ES-I3 (cell line): Measurements from ENCODE around the gene CRIM1.

Source experiments
- H3K36me3 ChIP-seq: 2 replicates; pipeline ENCODE4 v1.6.1; 2013; ENCODE audit warnings: mild to moderate bottlenecking, low read length, control low read depth, moderate library complexity; ENCODE audit not compliant: insufficient read depth
- H3K4me1 ChIP-seq: 2 replicates; pipeline ENCODE4 v1.6.1; 2013; ENCODE audit warnings: mild to moderate bottlenecking, control low read depth, low read length; ENCODE audit not compliant: insufficient read depth
- H3K9ac ChIP-seq: 2 replicates; pipeline ENCODE4 v1.6.1; 2013; ENCODE audit warnings: low read depth, mild to moderate bottlenecking, low read length, moderate library complexity
- H3K9me3 ChIP-seq: 2 replicates; pipeline ENCODE4 v1.6.1; 2013; ENCODE audit warnings: mild to moderate bottlenecking, low read length, moderate library complexity; ENCODE audit not compliant: control insufficient read depth, insufficient read depth

CRIM1 gene

GRCh38 chr2:36337354-36337753 is 18.2 kb upstream of the CRIM1 start:
- Histone ChIP-seq H3K4me1 (peaks cover 20% of the 10 kb centered on the region), H3K9ac (no peak overlapping the region), H3K9me3 (no peaks in the 10 kb centered on the region; the same call in 1 of the 2 replicates), H3K36me3 (no peaks in the 10 kb centered on the region)

GRCh38 chr2:36338124-36338826 is 17.3 kb upstream of the CRIM1 start:
- Histone ChIP-seq H3K9ac (no peak overlapping the region), H3K36me3 (no peaks in the 10 kb centered on the region)

GRCh38 chr2:36338827-36339145 is 16.8 kb upstream of the CRIM1 start:
- Histone ChIP-seq H3K4me1 (peaks cover 20% of the 10 kb centered on the region), H3K36me3 (no peaks in the 10 kb centered on the region), H3K9me3 (no peaks in the 10 kb centered on the region; the same call in 1 of the 2 replicates), H3K9ac (no peak overlapping the region)

More at GRCh38 chr2:36338124-36338826, 17.3 kb upstream of the CRIM1 start:
- Histone ChIP-seq H3K4me1 (peaks cover 20% of the 10 kb centered on the region), H3K9me3 (no peaks in the 10 kb centered on the region; the same call in 1 of the 2 replicates)

- Histone ChIP-seq H3K36me3 (no peaks in the 10 kb centered on the region), H3K4me1 (peaks cover 20% of the 10 kb centered on the region), H3K9me3 (no peaks in the 10 kb centered on the region; the same call in 1 of the 2 replicates), H3K9ac (no peak overlapping the region)
Measured at GRCh38 chr2:36339607-36340218, 15.9 kb upstream of the CRIM1 start.

GRCh38 chr2:36343606-36344005 is 12.0 kb upstream of the CRIM1 start:
- H3K9ac ChIP-seq, result no peak overlapping the region
- H3K36me3 ChIP-seq, result no peaks in the 10 kb centered on the region
- peaks cover 10% of the 10 kb centered on the region for H3K4me1 ChIP-seq
- no peaks in the 10 kb centered on the region; the same call in 1 of the 2 replicates for H3K9me3 ChIP-seq

GRCh38 chr2:36348721-36349120 is 6.9 kb upstream of the CRIM1 start:
- Histone ChIP-seq H3K9me3 (no peaks in the 10 kb centered on the region), H3K4me1 (peaks cover 22% of the 10 kb centered on the region), H3K36me3 (no peaks in the 10 kb centered on the region), H3K9ac (no peak overlapping the region)

GRCh38 chr2:36351291-36351690 is 4.3 kb upstream of the CRIM1 start:
- peaks cover 24% of the 10 kb centered on the region for H3K4me1 ChIP-seq
- H3K36me3 ChIP-seq, result no peaks in the 10 kb centered on the region
- no peaks in the 10 kb centered on the region for H3K9me3 ChIP-seq
- H3K9ac ChIP-seq, result no peak overlapping the region

GRCh38 chr2:36351736-36352349 is 3.7 kb upstream of the CRIM1 start:
- Histone ChIP-seq H3K4me1 (peaks cover 24% of the 10 kb centered on the region), H3K9ac (no peak overlapping the region), H3K36me3 (no peaks in the 10 kb centered on the region), H3K9me3 (no peaks in the 10 kb centered on the region)

GRCh38 chr2:36352701-36353100 is 2.9 kb upstream of the CRIM1 start:
- no peaks in the 10 kb centered on the region for H3K36me3 ChIP-seq
- no peak overlapping the region for H3K9ac ChIP-seq

GRCh38 chr2:36354811-36355150 is 797 bp upstream of the CRIM1 start:
- Histone ChIP-seq H3K4me1 (peaks cover 39% of the 10 kb centered on the region), H3K36me3 (no peaks in the 10 kb centered on the region), H3K9me3 (no peaks in the 10 kb centered on the region), H3K9ac (peak overlapping the region; percentile 94)

More at GRCh38 chr2:36352701-36353100, 2.9 kb upstream of the CRIM1 start:
- Histone ChIP-seq H3K9me3 (no peaks in the 10 kb centered on the region), H3K4me1 (peaks cover 24% of the 10 kb centered on the region)

- Histone ChIP-seq H3K9me3 (no peaks in the 10 kb centered on the region), H3K4me1 (peaks cover 46% of the 10 kb centered on the region), H3K9ac (peak overlapping the region; percentile 86), H3K36me3 (no peaks in the 10 kb centered on the region)
Measured at GRCh38 chr2:36355890-36356297, 316 bp downstream of the CRIM1 start.

- Histone ChIP-seq H3K9ac (peak overlapping the region; percentile 86), H3K9me3 (no peaks in the 10 kb centered on the region), H3K4me1 (peaks cover 48% of the 10 kb centered on the region), H3K36me3 (no peaks in the 10 kb centered on the region)
Measured at GRCh38 chr2:36356298-36356989, 866 bp downstream of the CRIM1 start.

GRCh38 chr2:36356990-36357846 is 1.6 kb downstream of the CRIM1 start:
- Histone ChIP-seq H3K36me3 (no peaks in the 10 kb centered on the region), H3K9ac (peak overlapping the region; percentile 86), H3K4me1 (peaks cover 51% of the 10 kb centered on the region), H3K9me3 (no peaks in the 10 kb centered on the region)
